GM19468 (cell line): Measurements from ENCODE around the gene ANKS1B.
"Not testable (repeated sequence)": the region's sequence is repeated elsewhere in the genome, so short reads cannot be mapped to it uniquely, and the experiment has no call there.

ENCODE experiments used
- ATAC-seq: cut with Tn5 transposase; IDR thresholded peaks from one replicate; pipeline ENCODE4 v1.9.1; 2021; ENCODE audit warnings: mild to moderate bottlenecking, moderate library complexity, moderate number of reproducible peaks; ENCODE audit not compliant: unreplicated experiment; ENCODE audit errors: extremely low read depth

ANKS1B gene

GRCh38 chr12:99711246-99711645 is 273.5 kb downstream of the ANKS1B start:
- ATAC-seq = no peak

- no peak for ATAC-seq
Observed at GRCh38 chr12:99709619-99710018, 275.1 kb downstream of the ANKS1B start.

- ATAC-seq = no peak
Observed at GRCh38 chr12:99709116-99709515, 275.6 kb downstream of the ANKS1B start.

DNA sequence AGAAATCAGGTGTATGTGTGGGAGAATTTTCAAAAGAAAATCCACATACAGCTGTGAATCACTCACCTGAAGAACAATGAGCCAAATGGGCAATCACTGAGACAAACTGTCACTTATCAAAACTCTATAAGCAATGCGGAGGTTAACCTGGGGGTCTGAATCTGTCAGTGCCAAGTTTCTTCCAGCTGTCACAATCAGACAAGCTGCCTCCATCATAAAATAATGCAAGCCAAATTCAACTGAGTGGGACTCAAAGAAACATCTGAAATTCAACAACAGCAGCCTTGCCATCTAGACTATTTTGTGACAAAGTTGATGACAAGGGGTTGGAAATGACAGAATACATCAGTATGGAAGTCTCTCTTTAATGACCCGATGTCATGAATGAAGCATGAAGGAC is 276.9 kb downstream of the ANKS1B start:
- no peak for ATAC-seq

DNA sequence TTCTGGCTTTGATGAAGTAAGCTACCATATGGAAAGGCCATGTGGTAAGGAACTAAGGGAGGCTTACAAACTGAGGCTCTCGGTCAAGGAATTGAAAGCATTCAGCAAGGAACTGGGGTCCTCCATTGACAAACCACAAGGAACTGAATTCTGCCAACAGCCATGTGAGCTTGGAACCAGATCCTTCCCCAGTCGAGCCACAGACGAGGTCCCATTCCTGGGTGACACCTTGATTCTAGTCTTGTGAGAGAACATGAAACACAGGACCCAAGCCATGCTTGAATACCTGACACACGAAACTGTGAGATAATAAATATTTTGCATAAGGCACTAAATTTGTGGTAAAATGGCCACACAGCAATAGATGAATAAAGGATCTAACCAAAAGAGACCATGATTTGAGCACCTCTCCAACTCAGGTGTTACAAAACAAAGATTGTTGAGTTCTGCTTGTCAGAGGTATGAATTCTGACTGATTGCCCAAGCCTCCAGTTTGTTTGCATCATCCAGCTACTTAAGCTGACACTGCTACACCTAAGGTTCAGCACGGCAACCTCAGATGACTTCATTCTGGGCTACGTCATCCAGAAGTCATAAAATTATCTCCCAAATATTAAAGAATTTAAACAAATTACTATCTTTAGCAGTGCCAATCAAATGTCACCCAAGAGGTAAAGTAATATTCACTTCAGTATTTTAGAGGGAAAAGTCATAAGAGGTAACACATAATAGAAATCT is 277.8 kb downstream of the ANKS1B start:
- no peak for ATAC-seq

- no peak for ATAC-seq
Observed at GRCh38 chr12:99704458-99704857, 280.3 kb downstream of the ANKS1B start.

DNA sequence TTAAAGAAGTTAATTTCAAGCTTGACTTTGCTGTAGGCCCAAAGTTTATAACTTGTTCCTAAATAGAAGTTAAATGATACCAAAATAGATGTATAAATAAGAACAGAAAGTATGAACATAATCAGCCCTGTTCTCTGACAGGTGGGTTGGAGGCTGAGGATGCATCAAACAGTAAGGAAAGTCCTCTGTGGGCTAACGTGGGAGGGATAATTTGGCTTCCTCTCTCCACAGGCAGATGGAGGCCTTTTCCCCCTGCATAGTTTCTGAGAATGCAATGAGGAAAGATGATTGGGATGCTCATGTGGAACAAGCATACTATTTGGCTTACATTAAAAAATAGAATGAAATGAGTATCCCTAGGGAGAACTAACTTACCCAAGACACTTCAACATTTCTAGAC is 280.7 kb downstream of the ANKS1B start:
- no peak for ATAC-seq

- no peak for ATAC-seq
Observed at GRCh38 chr12:99700032-99700431, 284.7 kb downstream of the ANKS1B start.

GRCh38 chr12:99695050-99695449 is 289.7 kb downstream of the ANKS1B start:
- no peak for ATAC-seq

- ATAC-seq = no peak
Observed at GRCh38 chr12:99686142-99686541, 298.6 kb downstream of the ANKS1B start.

DNA sequence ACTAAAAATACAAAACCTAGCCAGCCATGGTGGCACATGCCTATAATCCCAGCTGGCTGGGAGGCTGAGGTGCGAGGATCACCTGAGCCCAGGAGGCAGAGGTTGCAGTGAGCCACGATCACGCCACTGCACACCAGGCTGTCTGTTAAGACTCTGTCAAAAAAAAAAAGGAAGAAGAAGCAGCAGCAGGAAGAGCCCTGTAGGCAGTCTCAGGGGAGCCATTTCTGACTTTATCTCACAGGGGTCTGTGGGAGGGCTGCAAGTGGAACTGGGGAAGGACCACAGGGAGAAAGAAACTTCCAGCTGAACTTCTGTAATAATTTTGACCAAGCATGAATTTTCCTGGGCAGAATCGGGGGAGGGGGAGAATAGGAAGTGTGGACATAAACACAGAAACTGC is 304.5 kb downstream of the ANKS1B start:
- ATAC-seq = no peak

GRCh38 chr12:99670635-99671034 is 314.1 kb downstream of the ANKS1B start:
- no peak for ATAC-seq

GRCh38 chr12:99658671-99659349 is 325.9 kb downstream of the ANKS1B start:
- ATAC-seq = no peak

DNA sequence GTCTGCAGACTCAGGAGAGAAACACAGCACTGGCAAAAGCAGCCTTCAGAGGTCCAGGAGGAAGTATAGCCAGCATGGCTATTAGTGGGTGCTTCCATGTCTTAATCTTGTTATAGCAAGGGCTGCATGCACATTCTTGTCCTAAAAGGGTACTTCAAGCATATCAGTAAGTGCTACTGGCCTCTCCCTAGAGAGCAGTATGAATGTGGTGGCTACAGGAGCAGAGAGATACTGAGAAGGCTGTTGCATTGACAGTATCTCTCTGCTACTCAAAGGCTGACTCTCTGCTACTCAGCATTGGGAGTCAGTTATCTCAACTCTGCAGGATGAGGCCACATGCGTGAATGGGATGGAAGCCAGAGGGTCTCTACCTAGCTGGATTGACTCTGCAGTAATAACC is 335.2 kb downstream of the ANKS1B start:
- no peak for ATAC-seq

DNA sequence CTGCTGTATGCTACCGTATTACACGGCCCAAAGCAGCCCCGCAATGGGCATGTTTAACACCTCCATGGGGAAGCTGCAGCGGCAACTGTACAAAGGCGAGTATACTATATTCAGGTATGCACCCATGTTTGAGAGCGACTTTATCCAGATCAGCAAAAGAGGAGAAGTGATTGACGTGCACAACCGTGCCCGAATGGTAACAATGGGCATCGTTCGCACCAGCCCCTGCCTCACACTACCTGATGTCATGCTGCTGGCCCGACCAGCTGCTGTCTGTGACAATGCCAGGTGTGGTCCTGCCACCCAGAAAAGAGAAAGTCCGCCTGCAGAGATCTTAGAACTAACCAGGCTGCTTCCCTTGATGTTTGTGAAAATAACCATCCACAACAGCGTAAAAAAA is 336.6 kb downstream of the ANKS1B start:
- ATAC-seq = no peak

GRCh38 chr12:99647453-99647852 is 337.3 kb downstream of the ANKS1B start, which contains the start of gene GARIN6:
Gene GARIN6, plus strand, starts transcription at chr12:99647753. Its CDS starts 422 bp downstream, at chr12:99648175.
- ATAC-seq = no peak

DNA sequence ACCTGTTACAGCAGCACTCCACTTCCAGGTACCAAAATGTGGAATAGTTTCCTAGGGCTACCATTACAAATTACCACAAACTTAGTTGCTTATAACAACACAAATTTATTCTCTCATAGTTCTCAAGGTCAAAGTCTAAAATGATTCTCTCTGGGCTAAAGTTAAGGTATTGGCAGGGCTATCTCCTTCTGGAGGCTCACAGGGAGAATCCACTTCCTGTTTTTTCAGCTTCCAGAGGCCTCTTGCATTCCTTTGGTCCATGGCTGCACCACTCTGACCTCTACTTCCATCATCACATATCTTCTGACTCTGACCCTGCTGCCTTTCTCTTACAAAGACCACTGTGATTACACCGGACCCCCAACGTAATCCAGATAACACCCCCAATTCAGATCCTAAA is 340.1 kb downstream of the ANKS1B start:
- ATAC-seq = no peak

- ATAC-seq = no peak
Observed at GRCh38 chr12:99627459-99627858, 357.3 kb downstream of the ANKS1B start.

DNA sequence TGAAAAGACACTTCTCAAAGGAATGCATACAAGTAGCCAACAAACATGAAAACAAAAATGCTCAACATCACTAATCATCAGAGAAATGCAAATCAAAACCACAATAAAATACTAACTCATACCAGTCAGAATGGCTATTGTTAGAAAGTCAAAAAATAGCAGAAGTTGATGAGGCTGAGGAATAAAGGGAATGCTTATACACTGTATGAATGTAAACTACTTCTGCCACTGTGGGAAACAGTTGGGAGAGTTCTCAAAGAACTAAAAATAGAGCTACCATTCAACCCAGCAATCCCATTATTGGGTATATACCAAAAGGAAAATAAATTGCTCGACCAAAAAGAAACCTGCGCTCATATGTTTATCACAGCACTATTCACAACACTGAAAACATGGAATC is 360.1 kb downstream of the ANKS1B start:
- ATAC-seq = not testable (repeated sequence)

- no peak for ATAC-seq
Observed at GRCh38 chr12:99620159-99620479, 364.6 kb downstream of the ANKS1B start.

GRCh38 chr12:99619389-99620158 is 365.2 kb downstream of the ANKS1B start:
- no peak for ATAC-seq
